Loucy (cell line): ENCODE results near the gene MYO9A.

Experiments used
- H2AFZ ChIP-seq: fragments of 200-600 bp; sonication (generic); 2 replicates; pipeline ENCODE4 v1.6.0; 2016; ENCODE audit warnings: antibody characterized with exemption, mild to moderate bottlenecking, low read length, moderate library complexity
- H3F3A ChIP-seq: fragments of 200-600 bp; 2 replicates; pipeline ENCODE4 v1.6.0; 2016; ENCODE audit warnings: antibody characterized with exemption, low read depth, mild to moderate bottlenecking
- H3K27me3 ChIP-seq: fragments of 200-600 bp; sonication (generic); 2 replicates; pipeline ENCODE4 v1.6.1; 2014; ENCODE audit warnings: low read length, mild to moderate bottlenecking; ENCODE audit not compliant: insufficient read depth, poor library complexity, severe bottlenecking
- H3K36me3 ChIP-seq: fragments of 200-600 bp; sonication (generic); 2 replicates; pipeline ENCODE4 v1.6.1; 2016; ENCODE audit warnings: low read length; ENCODE audit not compliant: insufficient read depth
- H3K4me1 ChIP-seq: fragments of 200-600 bp; sonication (generic); 2 replicates; pipeline ENCODE4 v1.5.1; 2014; ENCODE audit warnings: low read length, mild to moderate bottlenecking; ENCODE audit not compliant: insufficient read depth, poor library complexity, severe bottlenecking
- H3K4me2 ChIP-seq: fragments of 200-600 bp; sonication (generic); 2 replicates; pipeline ENCODE4 v1.6.0; 2014; ENCODE audit warnings: antibody characterized with exemption, low read length, low read depth, mild to moderate bottlenecking; ENCODE audit not compliant: poor library complexity, severe bottlenecking
- H3K4me3 ChIP-seq: fragments of 200-600 bp; sonication (generic); 2 replicates; pipeline ENCODE4 v1.5.1; 2014; ENCODE audit warnings: low read length, mild to moderate bottlenecking, mixed read lengths; ENCODE audit not compliant: poor library complexity, severe bottlenecking
- H3K79me2 ChIP-seq: fragments of 200-600 bp; sonication (generic); 2 replicates; pipeline ENCODE4 v1.6.1; 2014; ENCODE audit warnings: low read length; ENCODE audit not compliant: insufficient read depth
- H3K9ac ChIP-seq: fragments of 200-600 bp; sonication (generic); 2 replicates; pipeline ENCODE4 v1.6.0; 2014; ENCODE audit warnings: mild to moderate bottlenecking, low read depth, low read length, moderate library complexity; ENCODE audit not compliant: poor library complexity, severe bottlenecking
- H3K9me2 ChIP-seq: fragments of 200-600 bp; sonication (generic); replicated peaks from 2 replicates; pipeline ENCODE4 v1.6.1; 2016; ENCODE audit warnings: low read depth, low read length, mixed read lengths
- H3K9me3 ChIP-seq: fragments of 200-600 bp; sonication (generic); 2 replicates; pipeline ENCODE4 v1.6.1; 2014; ENCODE audit warnings: mild to moderate bottlenecking, antibody characterized with exemption, low read length, low read depth; ENCODE audit not compliant: insufficient read depth
- H4K20me1 ChIP-seq: fragments of 200-600 bp; sonication (generic); 2 replicates; pipeline ENCODE4 v1.6.0; 2014; ENCODE audit warnings: antibody characterized with exemption, low read length, mild to moderate bottlenecking; ENCODE audit not compliant: insufficient read depth, poor library complexity, severe bottlenecking
- EZH2phosphoT487 ChIP-seq: fragments of 200-600 bp; IDR thresholded peaks from 2 replicates; pipeline ENCODE4 v1.6.1; 2018; ENCODE audit warnings: antibody characterized with exemption, mild to moderate bottlenecking, moderate library complexity, borderline replicate concordance
- TF ChIP-seq, protein P1 (sequence below): fragments of 200-600 bp; sonication (generic); conservative IDR thresholded peaks from 2 replicates; pipeline ENCODE4 v1.5.1; 2014; ENCODE audit warnings: mild to moderate bottlenecking, antibody characterized with exemption, low read length

The MYO9A gene

DNA sequence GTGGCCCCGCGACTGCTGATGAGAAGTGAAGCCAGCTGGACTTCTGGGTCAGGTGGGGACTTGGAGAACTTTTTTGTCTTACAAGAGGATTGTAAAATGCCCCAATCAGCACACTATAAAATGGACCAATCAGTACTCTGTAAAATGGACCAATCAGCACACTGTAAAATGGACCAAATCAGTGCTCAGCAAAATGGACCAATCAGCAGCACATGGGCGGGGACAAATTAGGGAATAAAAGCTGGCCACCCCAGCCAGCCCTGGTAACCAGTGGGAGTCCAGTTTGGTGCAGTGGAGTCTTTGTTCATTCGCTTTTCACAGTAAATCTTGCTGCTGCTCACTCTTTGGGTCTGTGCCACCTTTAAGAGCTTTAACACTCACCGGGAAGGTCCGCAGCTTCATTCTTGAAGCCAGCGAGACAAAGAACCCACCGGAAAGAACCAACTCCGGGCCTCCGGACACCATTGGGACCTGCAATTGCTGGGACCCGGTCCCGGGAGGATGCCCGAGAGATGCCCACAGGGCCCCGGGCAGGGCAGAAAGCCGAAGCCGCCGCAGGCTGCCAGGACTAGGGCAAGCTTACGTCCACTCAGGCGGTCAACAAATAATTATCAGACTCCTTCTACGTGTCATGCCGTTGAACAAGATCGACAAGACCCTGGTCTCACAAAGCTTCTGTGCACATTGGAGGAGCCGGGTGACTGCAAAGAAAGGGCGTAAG is 315.9 kb downstream of the MYO9A start:
- Histone ChIP-seq H3K27me3 (no peaks in the 10 kb centered on the region), H4K20me1 (no peaks in the 10 kb centered on the region), H3K9me3 (no peaks in the 10 kb centered on the region), H3K4me1 (no peaks in the 10 kb centered on the region), H3K36me3 (no peaks in the 10 kb centered on the region), H3K9ac (no peak overlapping the region), H3K4me3 (no peak overlapping the region), H2AFZ (no peak overlapping the region), H3K9me2 (no peaks in the 10 kb centered on the region), H3K4me2 (no peak overlapping the region), H3K79me2 (no peaks in the 10 kb centered on the region), H3F3A (no peaks in the 10 kb centered on the region)
- TF ChIP-seq EZH2phosphoT487: no peak
- TF ChIP-seq, protein P1, sequence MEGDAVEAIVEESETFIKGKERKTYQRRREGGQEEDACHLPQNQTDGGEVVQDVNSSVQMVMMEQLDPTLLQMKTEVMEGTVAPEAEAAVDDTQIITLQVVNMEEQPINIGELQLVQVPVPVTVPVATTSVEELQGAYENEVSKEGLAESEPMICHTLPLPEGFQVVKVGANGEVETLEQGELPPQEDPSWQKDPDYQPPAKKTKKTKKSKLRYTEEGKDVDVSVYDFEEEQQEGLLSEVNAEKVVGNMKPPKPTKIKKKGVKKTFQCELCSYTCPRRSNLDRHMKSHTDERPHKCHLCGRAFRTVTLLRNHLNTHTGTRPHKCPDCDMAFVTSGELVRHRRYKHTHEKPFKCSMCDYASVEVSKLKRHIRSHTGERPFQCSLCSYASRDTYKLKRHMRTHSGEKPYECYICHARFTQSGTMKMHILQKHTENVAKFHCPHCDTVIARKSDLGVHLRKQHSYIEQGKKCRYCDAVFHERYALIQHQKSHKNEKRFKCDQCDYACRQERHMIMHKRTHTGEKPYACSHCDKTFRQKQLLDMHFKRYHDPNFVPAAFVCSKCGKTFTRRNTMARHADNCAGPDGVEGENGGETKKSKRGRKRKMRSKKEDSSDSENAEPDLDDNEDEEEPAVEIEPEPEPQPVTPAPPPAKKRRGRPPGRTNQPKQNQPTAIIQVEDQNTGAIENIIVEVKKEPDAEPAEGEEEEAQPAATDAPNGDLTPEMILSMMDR: no peak

DNA sequence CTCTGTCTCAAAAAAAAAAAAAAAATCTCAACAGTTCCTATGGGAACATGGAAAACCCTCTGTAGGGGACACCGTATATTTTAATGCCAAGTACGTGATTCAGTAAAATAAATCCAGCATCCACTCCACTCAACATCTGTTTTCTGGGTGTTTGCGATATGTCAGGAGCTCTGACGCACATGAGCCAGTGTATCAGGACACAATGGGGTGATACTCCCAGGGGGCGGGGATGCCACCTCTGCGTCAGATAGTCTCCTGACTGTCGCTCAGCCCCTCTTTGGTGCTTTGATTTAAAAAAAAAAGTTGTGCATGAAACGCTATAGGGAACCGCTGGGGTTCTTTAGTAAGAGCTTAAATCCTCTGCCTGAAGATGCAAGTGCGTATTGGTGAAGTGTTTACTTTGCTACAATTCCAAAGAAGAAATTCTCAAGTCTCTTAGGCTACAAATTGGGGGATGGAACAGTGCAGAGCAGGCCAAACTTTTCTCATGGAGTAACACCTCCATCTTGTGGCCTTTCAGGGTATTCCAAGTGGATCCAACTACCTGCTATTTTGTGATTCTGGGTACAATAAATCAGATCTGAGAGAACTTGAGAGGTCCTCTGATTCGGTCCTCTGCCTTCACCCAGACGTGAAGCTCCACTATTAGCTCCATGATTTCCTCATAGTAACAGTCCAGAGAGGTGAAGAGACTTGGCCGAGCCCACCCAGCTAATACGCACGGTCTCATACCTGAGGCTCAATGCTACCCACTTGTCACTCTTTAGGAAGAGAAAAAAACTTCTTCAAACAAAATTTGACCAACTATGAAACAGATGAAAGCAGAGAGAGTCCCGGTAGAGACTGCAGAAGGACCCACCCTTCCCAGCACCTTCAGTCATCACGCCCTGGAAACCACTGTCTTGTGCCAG is 316.9 kb downstream of the MYO9A start:
- Histone ChIP-seq H3K9me2 (no peaks in the 10 kb centered on the region), H3K4me1 (no peaks in the 10 kb centered on the region), H3K79me2 (no peaks in the 10 kb centered on the region), H3K27me3 (no peaks in the 10 kb centered on the region), H3F3A (no peaks in the 10 kb centered on the region), H2AFZ (no peak overlapping the region), H3K36me3 (no peaks in the 10 kb centered on the region), H3K9ac (no peak overlapping the region), H3K4me3 (no peak overlapping the region), H3K4me2 (no peak overlapping the region), H4K20me1 (no peaks in the 10 kb centered on the region), H3K9me3 (no peaks in the 10 kb centered on the region)
- TF ChIP-seq, protein P1: peak; percentile 78
- no peak for TF ChIP-seq EZH2phosphoT487

DNA sequence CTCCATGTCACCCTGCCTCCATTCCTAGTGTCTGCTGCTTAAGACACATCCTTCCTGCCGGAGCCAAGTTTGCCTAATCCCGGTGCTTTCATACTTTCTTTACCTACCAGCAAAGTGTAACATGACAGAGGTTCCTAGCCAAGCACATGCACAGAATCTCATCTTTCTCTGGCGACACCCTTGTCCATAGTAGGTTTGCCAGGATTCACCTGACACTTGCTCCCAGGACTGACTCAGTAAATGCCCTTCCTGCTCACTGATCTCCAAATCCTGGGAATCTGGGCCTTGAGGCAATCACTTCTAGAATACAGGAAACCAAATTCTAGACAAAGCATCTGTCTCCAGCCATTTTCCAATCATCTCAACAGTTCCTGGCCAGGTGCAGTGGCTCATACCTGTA is 317.8 kb downstream of the MYO9A start:
- Histone ChIP-seq H4K20me1 (no peaks in the 10 kb centered on the region), H3K9me2 (no peaks in the 10 kb centered on the region), H3K4me2 (no peak overlapping the region), H3K9me3 (no peaks in the 10 kb centered on the region), H3K4me3 (no peak overlapping the region), H3K9ac (no peak overlapping the region), H3K27me3 (no peaks in the 10 kb centered on the region), H3K36me3 (no peaks in the 10 kb centered on the region), H3K4me1 (no peaks in the 10 kb centered on the region), H3F3A (no peaks in the 10 kb centered on the region), H2AFZ (no peak overlapping the region), H3K79me2 (no peaks in the 10 kb centered on the region)
- TF ChIP-seq, protein P1: no peak
- no peak for TF ChIP-seq EZH2phosphoT487
